GM06990 (cell line): Measurements from ENCODE around the gene AMT.

ENCODE experiments used
- DNase-seq: peaks from one replicate; pipeline ENCODE4 v3.0.0-alpha.2; 2011; ENCODE audit not compliant: insufficient read length; ENCODE audit errors: extremely low read depth
- H3K27me3 ChIP-seq: replicated peaks from 2 replicates; pipeline ENCODE4 v1.6.0; 2011; ENCODE audit warnings: low read length; ENCODE audit not compliant: control insufficient read depth, insufficient read depth
- H3K36me3 ChIP-seq: 2 replicates; pipeline ENCODE4 v1.5.1; 2011; ENCODE audit warnings: low read length; ENCODE audit not compliant: control insufficient read depth, insufficient read depth
- H3K4me3 ChIP-seq: replicated peaks from 2 replicates; pipeline ENCODE4 v1.5.1; 2011; ENCODE audit warnings: low read depth, mild to moderate bottlenecking, control low read depth, low read length
- TF ChIP-seq, protein P1 (sequence below): IDR thresholded peaks from 2 replicates; pipeline ENCODE4 v1.5.1; 2011; ENCODE audit warnings: low read length, control low read depth, mild to moderate bottlenecking, inconsistent platforms; ENCODE audit not compliant: insufficient read depth, poor library complexity, severe bottlenecking

Gene AMT

DNA sequence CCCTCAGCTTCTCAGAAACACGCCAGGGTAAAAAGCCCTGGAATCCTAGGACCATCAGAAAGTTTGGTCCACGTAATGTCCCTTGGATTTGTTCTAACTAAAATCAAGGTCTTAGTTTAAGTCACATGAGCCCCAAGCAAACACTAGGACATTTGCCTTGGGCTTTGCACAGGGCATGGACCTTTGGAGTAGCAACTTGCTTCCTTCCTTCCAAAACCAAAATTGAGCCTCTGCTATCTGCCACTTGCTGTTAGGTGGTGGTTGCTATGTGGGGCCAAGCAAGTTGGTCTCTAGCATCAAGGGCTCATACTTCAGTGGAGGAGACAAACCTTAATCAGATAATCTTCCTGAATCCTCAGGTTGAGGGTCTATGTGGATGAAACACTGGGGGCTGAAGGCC, 43.8 kb upstream of the AMT start:
- no peaks in the 10 kb centered on the region for H3K27me3 ChIP-seq
- H3K4me3 ChIP-seq, result no peak overlapping the region
- TF ChIP-seq, protein P1, sequence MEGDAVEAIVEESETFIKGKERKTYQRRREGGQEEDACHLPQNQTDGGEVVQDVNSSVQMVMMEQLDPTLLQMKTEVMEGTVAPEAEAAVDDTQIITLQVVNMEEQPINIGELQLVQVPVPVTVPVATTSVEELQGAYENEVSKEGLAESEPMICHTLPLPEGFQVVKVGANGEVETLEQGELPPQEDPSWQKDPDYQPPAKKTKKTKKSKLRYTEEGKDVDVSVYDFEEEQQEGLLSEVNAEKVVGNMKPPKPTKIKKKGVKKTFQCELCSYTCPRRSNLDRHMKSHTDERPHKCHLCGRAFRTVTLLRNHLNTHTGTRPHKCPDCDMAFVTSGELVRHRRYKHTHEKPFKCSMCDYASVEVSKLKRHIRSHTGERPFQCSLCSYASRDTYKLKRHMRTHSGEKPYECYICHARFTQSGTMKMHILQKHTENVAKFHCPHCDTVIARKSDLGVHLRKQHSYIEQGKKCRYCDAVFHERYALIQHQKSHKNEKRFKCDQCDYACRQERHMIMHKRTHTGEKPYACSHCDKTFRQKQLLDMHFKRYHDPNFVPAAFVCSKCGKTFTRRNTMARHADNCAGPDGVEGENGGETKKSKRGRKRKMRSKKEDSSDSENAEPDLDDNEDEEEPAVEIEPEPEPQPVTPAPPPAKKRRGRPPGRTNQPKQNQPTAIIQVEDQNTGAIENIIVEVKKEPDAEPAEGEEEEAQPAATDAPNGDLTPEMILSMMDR, result no peak
- no peak for DNase-seq
- H3K36me3 ChIP-seq, result no peaks in the 10 kb centered on the region

DNA sequence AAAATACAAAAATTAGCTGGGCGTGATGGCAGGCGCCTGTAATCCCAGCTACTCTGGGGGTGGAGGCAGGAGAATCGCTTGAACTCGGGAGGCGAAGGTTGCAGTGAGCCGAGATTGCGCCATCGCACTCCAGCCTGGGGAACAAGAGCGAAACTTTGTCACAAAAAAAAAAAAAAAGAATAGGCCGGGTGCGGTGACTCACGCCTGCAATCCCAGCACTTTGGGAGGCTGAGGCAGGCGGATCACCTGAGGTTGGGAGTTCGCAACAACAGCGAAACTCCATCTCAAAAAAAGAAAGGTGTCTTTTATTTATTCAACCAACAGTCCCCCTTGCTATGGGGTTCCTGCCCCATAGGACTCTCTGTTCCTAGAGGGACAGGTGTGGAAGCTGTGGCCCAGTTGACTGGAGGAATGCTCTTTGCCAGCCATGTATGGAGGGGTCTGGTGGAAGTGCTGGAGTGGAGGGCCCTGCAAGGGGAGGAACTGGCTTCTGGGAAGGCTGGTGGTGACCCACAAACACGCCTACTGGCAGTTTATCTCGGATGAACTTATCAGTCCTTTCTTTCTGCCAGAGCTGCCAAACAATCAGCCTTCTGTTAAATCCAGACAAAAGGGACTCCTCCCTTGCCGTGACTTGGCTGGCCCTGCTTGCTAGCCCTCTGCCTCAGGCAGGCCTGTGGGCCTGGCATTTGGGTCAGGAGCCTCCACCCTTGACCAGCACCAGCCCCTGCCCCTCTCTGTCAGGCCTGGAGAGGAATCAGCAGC, 43.2 kb upstream of the AMT start:
- TF ChIP-seq, protein P1, result no peak
- DNase-seq, result no peak

DNA sequence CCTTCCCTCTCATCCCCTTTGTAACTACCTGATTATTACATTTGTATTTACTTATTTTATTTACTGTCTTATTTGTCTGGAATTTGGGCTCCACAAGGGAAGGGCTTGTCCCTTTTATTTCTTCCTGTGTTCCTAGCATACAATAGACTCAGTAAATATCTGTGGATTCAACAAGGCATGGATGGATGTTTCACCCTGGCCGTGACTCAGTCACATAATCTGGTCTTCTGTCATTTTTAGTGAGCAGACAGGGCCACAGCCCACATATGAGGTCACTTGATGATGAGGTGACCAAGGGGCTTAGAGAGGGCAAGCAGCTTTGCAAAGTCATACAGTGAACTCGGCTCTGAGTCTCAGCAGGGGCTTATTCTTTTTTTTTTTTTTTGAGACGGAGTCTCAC, 39.9 kb upstream of the AMT start:
- Histone ChIP-seq H3K36me3 (no peaks in the 10 kb centered on the region), H3K4me3 (no peak overlapping the region), H3K27me3 (no peaks in the 10 kb centered on the region)
- DNase-seq, result no peak
- TF ChIP-seq, protein P1, result no peak

More for the DNA sequence above, 43.2 kb upstream of the AMT start:
- no peaks in the 10 kb centered on the region for H3K36me3 ChIP-seq
- H3K4me3 ChIP-seq, result no peak overlapping the region
- no peaks in the 10 kb centered on the region for H3K27me3 ChIP-seq

DNA sequence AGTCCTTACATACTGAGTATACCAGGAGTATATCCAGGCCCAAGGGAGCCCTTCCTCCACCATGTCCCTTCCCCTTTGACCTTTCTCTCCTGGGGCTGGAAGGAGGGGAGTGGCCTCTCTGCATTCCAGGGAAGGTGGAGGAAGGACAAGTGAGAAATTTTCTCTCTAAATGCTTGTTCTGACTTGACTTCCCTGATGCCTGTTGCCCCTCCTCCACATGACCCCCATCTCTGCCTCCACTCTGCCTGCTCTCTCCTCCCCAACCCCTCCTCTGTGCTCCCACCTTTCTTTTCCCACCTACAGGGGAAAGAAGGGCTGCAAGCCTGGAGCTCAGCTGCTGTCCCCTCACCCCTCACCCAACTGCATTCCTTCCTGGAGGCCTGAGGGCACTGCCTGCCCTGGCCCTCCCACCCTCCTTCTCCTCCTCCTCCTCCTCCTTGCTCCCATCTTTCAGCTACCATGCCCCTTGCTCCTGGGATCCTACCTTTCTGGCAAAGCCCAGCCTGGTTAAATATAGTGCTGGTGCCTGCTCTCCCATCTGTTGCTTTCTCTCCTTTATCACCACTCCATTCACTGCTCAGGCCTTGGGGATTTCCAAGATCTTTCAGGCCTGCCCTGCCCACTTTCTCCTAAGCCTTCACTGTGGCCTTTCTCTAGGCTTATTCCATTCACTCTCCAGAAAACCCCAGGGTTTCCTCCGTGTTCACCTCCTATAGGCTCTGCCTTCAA, 39.3 kb upstream of the AMT start:
- no peak overlapping the region for H3K4me3 ChIP-seq
- TF ChIP-seq, protein P1, result no peak
- no peaks in the 10 kb centered on the region for H3K27me3 ChIP-seq
- no peak for DNase-seq
- no peaks in the 10 kb centered on the region for H3K36me3 ChIP-seq

DNA sequence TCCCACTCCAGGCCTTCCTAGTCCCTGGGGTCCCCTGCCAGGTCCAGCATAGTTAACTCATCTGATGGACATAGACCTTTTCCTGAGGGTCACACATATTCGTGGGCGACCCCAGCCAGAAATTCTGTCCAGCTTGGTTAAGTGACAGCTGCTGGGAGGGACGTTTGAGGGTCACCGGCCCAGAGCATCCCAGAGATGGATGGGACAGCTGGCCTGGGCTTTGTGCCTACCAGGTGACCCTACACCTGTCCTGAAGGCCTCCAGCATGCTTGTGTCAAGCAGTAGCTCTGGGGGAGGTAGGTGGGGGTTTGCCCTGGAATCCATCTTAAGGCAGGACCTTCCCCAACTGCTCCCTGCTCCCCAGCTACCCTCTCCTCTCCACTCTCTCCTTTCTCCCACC, 38.7 kb upstream of the AMT start:
- TF ChIP-seq, protein P1, result no peak
- H3K36me3 ChIP-seq, result no peaks in the 10 kb centered on the region
- no peak overlapping the region for H3K4me3 ChIP-seq
- DNase-seq, result no peak
- H3K27me3 ChIP-seq, result no peaks in the 10 kb centered on the region
